RWPE2 (cell line): ENCODE data around the gene GRM4.

Experiments
- ATAC-seq: fragments of 200-7000 bp; cut with Tn5 transposase; 3 replicates; pipeline ENCODE4 v1.9.1; 2021; ENCODE audit warnings: low read depth
- DNase-seq: peaks from one replicate; pipeline ENCODE4 v3.0.0-alpha.2; 2020; ENCODE audit warnings: low spot score
- H3K27ac ChIP-seq: fragments of 450-650 bp; 2 replicates; pipeline ENCODE4 v1.5.1; 2017; ENCODE audit warnings: mild to moderate bottlenecking; ENCODE audit not compliant: poor library complexity, severe bottlenecking
- H3K27me3 ChIP-seq: fragments of 250-450 bp; sonication (Bioruptor Pico); 2 replicates; pipeline ENCODE4 v1.5.1; 2021; ENCODE audit warnings: mild to moderate bottlenecking, moderate library complexity; ENCODE audit not compliant: insufficient read depth, poor library complexity, severe bottlenecking
- H3K36me3 ChIP-seq: fragments of 250-450 bp; sonication (Bioruptor Pico); 2 replicates; pipeline ENCODE4 v1.5.1; 2020; ENCODE audit warnings: low read depth, mild to moderate bottlenecking, moderate library complexity
- H3K4me1 ChIP-seq: fragments of 250-450 bp; sonication (Bioruptor Pico); 2 replicates; pipeline ENCODE4 v1.5.1; 2021; ENCODE audit warnings: mild to moderate bottlenecking, moderate library complexity; ENCODE audit not compliant: insufficient read depth, poor library complexity, severe bottlenecking
- H3K4me3 ChIP-seq: fragments of 250-450 bp; sonication (Bioruptor Pico); 2 replicates; pipeline ENCODE4 v1.5.1; 2021; ENCODE audit warnings: mild to moderate bottlenecking, moderate library complexity; ENCODE audit not compliant: severe bottlenecking
- H3K9me3 ChIP-seq: fragments of 250-450 bp; sonication (Bioruptor Pico); 2 replicates; pipeline ENCODE4 v1.5.1; 2021; ENCODE audit warnings: mild to moderate bottlenecking, moderate library complexity; ENCODE audit not compliant: severe bottlenecking
- TF ChIP-seq, protein P1 (sequence below): fragments of 450-650 bp; IDR thresholded peaks from one replicate; pipeline ENCODE4 v1.5.1; 2017; ENCODE audit warnings: mild to moderate bottlenecking, moderate library complexity; ENCODE audit not compliant: poor library complexity, severe bottlenecking

GRM4 gene

DNA sequence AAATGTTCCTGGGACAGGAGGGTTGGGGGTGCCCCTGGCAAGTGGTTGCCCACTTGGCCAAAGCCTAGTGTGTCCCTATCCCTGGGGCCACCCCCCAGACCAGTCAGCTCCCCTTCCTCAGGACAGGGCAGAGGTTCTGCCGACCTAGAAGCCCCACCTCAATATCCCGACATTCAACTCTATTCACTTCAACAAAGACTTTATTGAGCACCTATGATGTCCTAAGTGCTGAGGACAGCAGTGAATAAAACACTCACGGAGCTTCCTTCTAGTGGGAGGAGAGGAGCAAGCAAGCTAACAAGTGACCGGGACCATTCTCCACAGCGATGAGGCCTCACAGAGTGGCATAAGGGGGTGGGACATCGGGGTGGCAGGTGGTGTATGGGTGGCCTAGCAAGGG lies 52.7 kb downstream of the GRM4 start:
- Histone ChIP-seq H3K4me3 (no peak overlapping the region), H3K27me3 (peaks cover 6% of the 10 kb centered on the region), H3K27ac (no peak overlapping the region), H3K9me3 (no peaks in the 10 kb centered on the region), H3K36me3 (no peaks in the 10 kb centered on the region), H3K4me1 (no peaks in the 10 kb centered on the region)
- TF ChIP-seq, protein P1, sequence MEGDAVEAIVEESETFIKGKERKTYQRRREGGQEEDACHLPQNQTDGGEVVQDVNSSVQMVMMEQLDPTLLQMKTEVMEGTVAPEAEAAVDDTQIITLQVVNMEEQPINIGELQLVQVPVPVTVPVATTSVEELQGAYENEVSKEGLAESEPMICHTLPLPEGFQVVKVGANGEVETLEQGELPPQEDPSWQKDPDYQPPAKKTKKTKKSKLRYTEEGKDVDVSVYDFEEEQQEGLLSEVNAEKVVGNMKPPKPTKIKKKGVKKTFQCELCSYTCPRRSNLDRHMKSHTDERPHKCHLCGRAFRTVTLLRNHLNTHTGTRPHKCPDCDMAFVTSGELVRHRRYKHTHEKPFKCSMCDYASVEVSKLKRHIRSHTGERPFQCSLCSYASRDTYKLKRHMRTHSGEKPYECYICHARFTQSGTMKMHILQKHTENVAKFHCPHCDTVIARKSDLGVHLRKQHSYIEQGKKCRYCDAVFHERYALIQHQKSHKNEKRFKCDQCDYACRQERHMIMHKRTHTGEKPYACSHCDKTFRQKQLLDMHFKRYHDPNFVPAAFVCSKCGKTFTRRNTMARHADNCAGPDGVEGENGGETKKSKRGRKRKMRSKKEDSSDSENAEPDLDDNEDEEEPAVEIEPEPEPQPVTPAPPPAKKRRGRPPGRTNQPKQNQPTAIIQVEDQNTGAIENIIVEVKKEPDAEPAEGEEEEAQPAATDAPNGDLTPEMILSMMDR = no peak
- ATAC-seq (no peak), DNase-seq (no peak)

DNA sequence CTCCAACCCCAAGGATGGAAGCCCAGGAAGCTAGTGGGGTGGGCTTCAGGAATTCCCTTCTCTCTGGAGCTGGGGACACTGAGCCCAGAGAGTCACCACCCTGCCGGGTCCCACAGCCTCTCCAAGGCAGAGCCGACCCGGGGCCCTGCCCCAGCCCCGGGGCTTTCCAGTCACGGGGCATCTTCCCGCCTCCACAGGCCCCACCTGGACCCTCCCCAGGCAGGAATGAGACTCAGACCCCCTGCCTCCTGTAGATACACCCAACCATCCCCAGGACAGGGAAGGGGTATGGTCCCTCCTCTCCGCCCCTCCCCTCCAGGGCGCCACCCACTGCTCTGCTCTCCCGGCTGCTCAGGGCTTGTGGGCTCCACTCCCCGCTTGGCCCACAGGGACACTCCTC lies 53.3 kb downstream of the GRM4 start:
- peaks cover 6% of the 10 kb centered on the region for H3K27me3 ChIP-seq
- ATAC-seq = no peak

DNA sequence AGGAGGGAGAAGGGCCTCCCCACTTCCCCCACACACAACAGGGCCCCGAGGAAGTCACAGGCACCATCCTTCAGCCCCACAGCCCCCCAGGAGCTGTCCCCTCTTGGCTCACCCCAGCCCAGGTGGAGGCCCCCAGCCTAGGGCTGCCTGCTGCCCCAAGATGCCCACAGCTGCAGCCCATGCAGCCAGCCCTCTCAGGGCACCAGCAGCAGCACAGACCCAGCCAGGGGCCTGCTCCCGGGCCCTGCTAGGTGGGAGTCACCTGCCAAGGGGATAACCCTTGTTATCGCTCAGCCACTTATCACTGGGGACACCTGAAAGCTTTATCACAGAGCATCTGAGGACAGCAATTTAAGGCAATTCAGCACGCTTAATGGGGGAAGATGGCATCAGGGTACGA lies 55.0 kb downstream of the GRM4 start:
- DNase-seq = no peak
- H3K27ac ChIP-seq = no peak overlapping the region
- H3K9me3 ChIP-seq = no peaks in the 10 kb centered on the region
- H3K27me3 ChIP-seq = peaks cover 6% of the 10 kb centered on the region
- H3K36me3 ChIP-seq = no peaks in the 10 kb centered on the region
- H3K4me1 ChIP-seq = no peaks in the 10 kb centered on the region
- TF ChIP-seq, protein P1 = no peak
- no peak for ATAC-seq
- no peak overlapping the region for H3K4me3 ChIP-seq

More for the DNA sequence above, 53.3 kb downstream of the GRM4 start:
- TF ChIP-seq, protein P1 = no peak
- Histone ChIP-seq H3K9me3 (no peaks in the 10 kb centered on the region), H3K36me3 (no peaks in the 10 kb centered on the region), H3K27ac (no peak overlapping the region), H3K4me1 (no peaks in the 10 kb centered on the region), H3K4me3 (no peak overlapping the region)
- DNase-seq = no peak

DNA sequence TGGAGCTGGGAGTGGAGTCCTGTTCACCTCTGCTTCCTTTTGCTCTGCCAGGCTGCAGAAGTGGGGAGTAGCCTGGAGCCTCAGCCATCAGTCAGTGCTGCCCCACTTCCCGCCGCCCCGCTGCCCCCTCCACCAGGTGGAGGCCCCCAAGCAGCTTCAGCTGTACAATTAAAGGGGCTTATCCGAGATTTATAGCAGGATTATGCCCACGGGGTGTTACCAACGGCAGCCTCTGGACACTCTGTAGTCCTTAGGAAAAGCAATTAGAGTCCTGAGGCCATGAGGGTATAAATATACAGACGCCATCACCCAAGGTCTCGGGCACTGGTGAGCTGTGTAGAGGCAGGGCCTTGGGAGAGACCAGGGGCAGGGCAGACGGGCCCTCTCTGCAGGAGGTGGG lies 55.4 kb downstream of the GRM4 start:
- peaks cover 6% of the 10 kb centered on the region for H3K27me3 ChIP-seq
- DNase-seq (no peak), ATAC-seq (no peak)
- H3K4me1 ChIP-seq = no peaks in the 10 kb centered on the region
- no peak overlapping the region for H3K27ac ChIP-seq
- no peaks in the 10 kb centered on the region for H3K9me3 ChIP-seq
- no peaks in the 10 kb centered on the region for H3K36me3 ChIP-seq
- no peak overlapping the region for H3K4me3 ChIP-seq
- TF ChIP-seq, protein P1 = no peak

DNA sequence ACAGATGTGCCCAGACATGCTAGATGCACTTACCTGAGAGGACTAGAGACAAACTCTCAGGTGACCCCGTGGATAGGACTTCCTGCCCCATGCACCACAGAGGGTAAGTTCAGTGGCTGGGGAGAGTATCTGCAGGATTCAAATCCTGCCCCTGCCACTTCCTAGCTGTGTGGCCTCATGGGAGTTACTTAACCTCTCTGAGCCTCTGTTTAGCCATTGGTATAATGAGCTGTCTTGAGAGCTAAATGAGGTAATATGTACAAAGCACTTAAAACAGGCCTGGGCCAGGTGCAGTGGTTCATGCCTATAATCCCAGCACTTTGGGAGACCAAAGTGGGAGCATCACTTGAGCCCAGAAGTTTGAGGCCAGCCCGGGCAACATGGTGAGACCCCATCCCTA lies 59.3 kb downstream of the GRM4 start:
- H3K4me3 ChIP-seq = no peak overlapping the region
- H3K27me3 ChIP-seq = no peaks in the 10 kb centered on the region
- DNase-seq (no peak), ATAC-seq (no peak)
- H3K36me3 ChIP-seq = no peaks in the 10 kb centered on the region
- TF ChIP-seq, protein P1 = no peak
- no peak overlapping the region for H3K27ac ChIP-seq
- H3K9me3 ChIP-seq = no peaks in the 10 kb centered on the region
- no peaks in the 10 kb centered on the region for H3K4me1 ChIP-seq
